ENCODE measurements around the gene UBE2J2. TPM values are rescaled to one million over a fixed set of nuclear protein-coding genes. Genes with fewer than 3 reads are reported as not detected.

Gene UBE2J2
- total and polyA plus RNA-seq, 2 of the 13 experiments (the other 11 are each of a cell fraction or from before 2014, with no cell fraction given) = 25.4 to 29.4 TPM

GRCh38 chr1:1253972-1254666, 19.5 kb downstream of the UBE2J2 start (continued):
- no peak for TF ChIP-seq AHDC1 (CRISPR knock-in tag; IDR thresholded peaks at IDR 0.05; ENCODE audit: borderline replicate concordance)
- no peak for TF ChIP-seq ZNF431 (CRISPR knock-in tag; IDR thresholded peaks at IDR 0.05; ENCODE audit: borderline replicate concordance, low read depth)

- Histone ChIP-seq H4K20me1 (ENCODE audit: insufficient read depth, low read length) (no peaks in the 10 kb centered on the region), H2AFZ (ENCODE audit: low read length) (no peak overlapping the region), H3K27ac (ENCODE audit: extremely low read length, insufficient read depth, low read length) (no peak overlapping the region), H3K4me2 (ENCODE audit: low read depth, low read length) (no peak overlapping the region), H3K79me2 (ENCODE audit: insufficient read depth, low read length) (no peaks in the 10 kb centered on the region), H3K4me3 (replicated peaks in 1 of 3; ENCODE audit: insufficient read depth in 1 of 3, low read depth in 2 of 3, low read length in 3 of 3) (no peak overlapping the region), H3K9me3 (ENCODE audit: low read length) (no peaks in the 10 kb centered on the region), H3K9ac (ENCODE audit: insufficient read depth, low read depth, low read length) (no peak overlapping the region), H3K36me3 (replicated peaks in 1 of 2; ENCODE audit: control insufficient read depth in 1 of 2, insufficient read depth in 2 of 2, low read length in 2 of 2) (peaks cover 7 to 15% of the 10 kb centered on the region in 2 experiments; a peak in 4 of 5 replicates), H3K27me3 (ENCODE audit: control insufficient read depth in 1 of 2, insufficient read depth in 2 of 2, low read length in 2 of 2) (no peaks in the 10 kb centered on the region), H3K4me1 (ENCODE audit: insufficient read depth, low read length) (no peaks in the 10 kb centered on the region)
- ATAC-seq = no peak
- WGBS (ENCODE audit: low lambda C conversion rate) = 93% methylated on average over 6 of the region's 12 CpGs
- DNase-seq (ENCODE audit: low spot score) = no peak
- no peak for TF ChIP-seq PLRG1 (conservative IDR thresholded peaks at IDR 0.05)
- peak; percentile 91 for TF ChIP-seq ZNF121 (CRISPR knock-in tag; IDR thresholded peaks at IDR 0.05)
- no peak for FAIRE-seq
- CTCF ChIA-PET (ENCODE audit: low intra/inter-chr PET ratio, low total read pairs) = no interaction called here
- intact Hi-C loops (cut with micrococcal nuclease; ENCODE audit: unreplicated experiment) (loop anchor here (5.0 kb wide), 1 partner anchor 131 kb away; no protein-coding TSS in a partner anchor), in situ Hi-C loops (cut with HindIII; ENCODE audit: extremely low pct_ligation_motif_present, low pct_unique_long_range_greater_than_20kb) (no loop called here)
- POLR2A ChIA-PET = no interaction called here
- no TSS peak for BruUV-seq (replicated peaks)
Measured at GRCh38 chr1:1253314-1253713, 20.3 kb downstream of the UBE2J2 start.

Measured in HepG2 (cell line).